GM12892 (cell line): ENCODE measurements around the gene DUOX2.

ENCODE experiments used
- POLR2A ChIP-seq: IDR thresholded peaks from 2 replicates; pipeline ENCODE4 v1.6.1; 2011; ENCODE audit warnings: low read depth, low read length, control low read depth
- TAF1 ChIP-seq: IDR thresholded peaks from 2 replicates; pipeline ENCODE4 v1.6.1; 2011; ENCODE audit warnings: low read depth, mild to moderate bottlenecking, control low read depth, low read length, borderline replicate concordance

- TF ChIP-seq POLR2A, result no peak
- no peak for TF ChIP-seq TAF1
These were observed 1.2 kb downstream of the DUOX2 start for GRCh38 chr15:45112591-45113379.
